ENCODE data around the gene NELFB. TPM values are rescaled to one million over a fixed set of nuclear protein-coding genes. Genes with fewer than 3 reads are reported as not detected.

NELFB gene
- total RNA-seq, 1 donor: 47.1 TPM

GRCh38 chr9:137275203-137275587 is 20.1 kb downstream of the NELFB start:
- TF ChIP-seq CTCF (IDR thresholded peaks at IDR 0.05; ENCODE audit: insufficient read depth, low read depth, low read length): no peak
- DNase-seq (ENCODE audit: low read depth): no peak
- H3K4me3 ChIP-seq (ENCODE audit: low read depth, low read length): no peak overlapping the region

GRCh38 chr9:137275588-137276472 is 20.7 kb downstream of the NELFB start:
- TF ChIP-seq CTCF (IDR thresholded peaks at IDR 0.05; ENCODE audit: insufficient read depth, low read depth, low read length): no peak
- DNase-seq (ENCODE audit: low read depth): no peak
- H3K4me3 ChIP-seq (ENCODE audit: low read depth, low read length): no peak overlapping the region

- peak overlapping the region; percentile 78 for H3K4me3 ChIP-seq (ENCODE audit: low read depth, low read length)
- DNase-seq (ENCODE audit: low read depth): peak; percentile 80
- no peak for TF ChIP-seq CTCF (IDR thresholded peaks at IDR 0.05; ENCODE audit: insufficient read depth, low read depth, low read length)
Observed at GRCh38 chr9:137276473-137277328, 21.6 kb downstream of the NELFB start.

- peak within 1 kb of the TSS; percentile 78 for H3K4me3 ChIP-seq (ENCODE audit: low read depth, low read length)
- TF ChIP-seq CTCF (IDR thresholded peaks at IDR 0.05; ENCODE audit: insufficient read depth, low read depth, low read length): peak; percentile 36
- DNase-seq (ENCODE audit: low read depth): peak; percentile 92
Observed at GRCh38 chr9:137277329-137278041, 22.4 kb downstream of the NELFB start, which contains the start of gene TOR4A. Gene TOR4A, plus strand, starts transcription at chr9:137277726. Its CDS starts 964 bp downstream, at chr9:137278690.

GRCh38 chr9:137278061-137278701 is 23.1 kb downstream of the NELFB start:
- peak; percentile 42 for DNase-seq (ENCODE audit: low read depth)
- H3K4me3 ChIP-seq (ENCODE audit: low read depth, low read length): peak overlapping the region; percentile 78
- TF ChIP-seq CTCF (IDR thresholded peaks at IDR 0.05; ENCODE audit: insufficient read depth, low read depth, low read length): no peak
